DMS 273 treated with DMSO at 0.1 percent for 48 hours (cell line): ENCODE results near the gene FNDC5.
"Not testable (repeated sequence)": the region's sequence is repeated elsewhere in the genome, so short reads cannot be mapped to it uniquely, and the experiment has no call there.

ENCODE experiments used
- DNase-seq: peaks from one replicate; lab custom pipeline; 2025; lab: John Stamatoyannopoulos, UW

Gene FNDC5

GRCh38 chr1:32870615-32871363 lies at the start of gene FNDC5:
Gene FNDC5, minus strand, starts transcription at chr1:32870912.
- no peak for DNase-seq

GRCh38 chr1:32919811-32920733 lies 49.4 kb upstream of the FNDC5 start:
- no peak for DNase-seq

- DNase-seq = no peak
These were observed 47.5 kb upstream of the FNDC5 start for GRCh38 chr1:32918179-32918578.

- DNase-seq = no peak
These were observed 46.8 kb upstream of the FNDC5 start for GRCh38 chr1:32917521-32917920.

GRCh38 chr1:32915766-32916706 lies 45.3 kb upstream of the FNDC5 start:
- no peak for DNase-seq

GRCh38 chr1:32910319-32910718 lies 39.6 kb upstream of the FNDC5 start:
- DNase-seq = no peak

- no peak for DNase-seq
These were observed 36.7 kb upstream of the FNDC5 start for GRCh38 chr1:32907435-32907834.

GRCh38 chr1:32906654-32907053 lies 35.9 kb upstream of the FNDC5 start:
- DNase-seq = no peak

GRCh38 chr1:32905588-32905987 lies 34.9 kb upstream of the FNDC5 start:
- not testable (repeated sequence) for DNase-seq

GRCh38 chr1:32904797-32905196 lies 34.1 kb upstream of the FNDC5 start:
- no peak for DNase-seq

- no peak for DNase-seq
These were observed 33.5 kb upstream of the FNDC5 start for GRCh38 chr1:32903991-32904785.

GRCh38 chr1:32902535-32902920 lies 31.8 kb upstream of the FNDC5 start:
- no peak for DNase-seq

GRCh38 chr1:32901823-32902534 lies 31.3 kb upstream of the FNDC5 start:
- no peak for DNase-seq

- no peak for DNase-seq
These were observed 30.5 kb upstream of the FNDC5 start, which contains the start of gene TMEM54 for GRCh38 chr1:32900956-32901822. Gene TMEM54, minus strand, starts transcription at chr1:32901389. Its CDS starts 151 bp downstream, at chr1:32901238.

GRCh38 chr1:32900371-32900955 lies 29.8 kb upstream of the FNDC5 start:
- DNase-seq = no peak

GRCh38 chr1:32899586-32900296 lies 29.0 kb upstream of the FNDC5 start:
- no peak for DNase-seq

GRCh38 chr1:32898958-32899357 lies 28.2 kb upstream of the FNDC5 start:
- DNase-seq = no peak

GRCh38 chr1:32898056-32898455 lies 27.3 kb upstream of the FNDC5 start:
- DNase-seq = no peak
